Retinal pigment epithelial cell (primary cell): ENCODE data around the gene ASCL5.

ENCODE experiments used
- DNase-seq: peaks from one replicate; pipeline ENCODE4 v3.0.0-alpha.2; 2010; ENCODE audit warnings: low read depth
- H3K4me3 ChIP-seq: 2 replicates; pipeline ENCODE4 v1.5.1; 2011; ENCODE audit warnings: mild to moderate bottlenecking, low read length, control low read depth, moderate library complexity
- TF ChIP-seq, protein P1 (sequence below): conservative IDR thresholded peaks from 2 replicates; pipeline ENCODE4 v1.5.1; 2011; ENCODE audit warnings: low read depth, low read length, control low read depth, inconsistent platforms

Gene ASCL5

GRCh38 chr1:201131398-201131797 lies 4.4 kb upstream of the ASCL5 start:
- H3K4me3 ChIP-seq = no peak overlapping the region
- no peak for DNase-seq
- TF ChIP-seq, protein P1, sequence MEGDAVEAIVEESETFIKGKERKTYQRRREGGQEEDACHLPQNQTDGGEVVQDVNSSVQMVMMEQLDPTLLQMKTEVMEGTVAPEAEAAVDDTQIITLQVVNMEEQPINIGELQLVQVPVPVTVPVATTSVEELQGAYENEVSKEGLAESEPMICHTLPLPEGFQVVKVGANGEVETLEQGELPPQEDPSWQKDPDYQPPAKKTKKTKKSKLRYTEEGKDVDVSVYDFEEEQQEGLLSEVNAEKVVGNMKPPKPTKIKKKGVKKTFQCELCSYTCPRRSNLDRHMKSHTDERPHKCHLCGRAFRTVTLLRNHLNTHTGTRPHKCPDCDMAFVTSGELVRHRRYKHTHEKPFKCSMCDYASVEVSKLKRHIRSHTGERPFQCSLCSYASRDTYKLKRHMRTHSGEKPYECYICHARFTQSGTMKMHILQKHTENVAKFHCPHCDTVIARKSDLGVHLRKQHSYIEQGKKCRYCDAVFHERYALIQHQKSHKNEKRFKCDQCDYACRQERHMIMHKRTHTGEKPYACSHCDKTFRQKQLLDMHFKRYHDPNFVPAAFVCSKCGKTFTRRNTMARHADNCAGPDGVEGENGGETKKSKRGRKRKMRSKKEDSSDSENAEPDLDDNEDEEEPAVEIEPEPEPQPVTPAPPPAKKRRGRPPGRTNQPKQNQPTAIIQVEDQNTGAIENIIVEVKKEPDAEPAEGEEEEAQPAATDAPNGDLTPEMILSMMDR = no peak

GRCh38 chr1:201128962-201129361 lies 2.0 kb upstream of the ASCL5 start:
- no peak overlapping the region for H3K4me3 ChIP-seq
- no peak for DNase-seq
- TF ChIP-seq, protein P1 = no peak

DNA sequence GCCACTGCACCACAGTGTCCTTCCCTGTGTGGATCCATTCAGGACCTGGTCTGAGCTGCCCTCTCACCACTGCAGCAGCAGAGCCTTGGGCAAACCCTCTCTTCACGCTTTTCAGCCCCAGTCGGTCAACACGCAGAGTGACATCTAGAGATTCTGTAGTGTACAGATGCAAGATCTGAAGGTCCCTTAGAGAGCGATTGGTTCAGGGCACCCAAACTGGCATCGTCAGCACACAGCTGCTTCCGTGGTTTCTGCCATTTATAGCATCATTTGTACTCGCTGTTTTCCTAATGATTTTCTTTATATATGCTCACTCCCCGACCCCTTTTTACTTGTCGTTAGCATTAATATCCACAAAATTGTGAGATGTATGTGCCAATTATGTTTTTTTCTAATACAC lies 1.5 kb upstream of the ASCL5 start:
- H3K4me3 ChIP-seq = no peak overlapping the region
- TF ChIP-seq, protein P1 = no peak
- DNase-seq = no peak

- TF ChIP-seq, protein P1 = no peak
- DNase-seq = no peak
- no peak overlapping the region for H3K4me3 ChIP-seq
Observed at GRCh38 chr1:201127755-201128455, 921 bp upstream of the ASCL5 start.

DNA sequence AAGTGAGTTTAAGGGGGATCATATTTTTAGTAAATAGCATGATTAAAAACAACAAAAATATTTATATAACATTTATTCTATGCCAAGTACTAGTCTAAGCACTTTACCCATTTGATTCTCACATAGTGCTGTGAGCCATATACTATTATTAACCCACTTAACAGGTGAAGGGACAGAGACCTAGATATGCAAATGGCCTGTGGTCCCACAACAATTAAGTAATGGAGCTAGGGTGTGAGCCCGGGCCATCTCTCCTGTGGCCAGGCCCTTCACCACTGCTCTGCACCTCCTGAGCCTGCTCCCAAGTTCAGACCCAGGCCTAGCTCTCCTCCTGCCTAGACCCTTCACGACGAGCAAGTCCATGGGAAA lies 537 bp downstream of the ASCL5 start:
- no peak for DNase-seq
- TF ChIP-seq, protein P1 = no peak
- H3K4me3 ChIP-seq = no peak overlapping the region

DNA sequence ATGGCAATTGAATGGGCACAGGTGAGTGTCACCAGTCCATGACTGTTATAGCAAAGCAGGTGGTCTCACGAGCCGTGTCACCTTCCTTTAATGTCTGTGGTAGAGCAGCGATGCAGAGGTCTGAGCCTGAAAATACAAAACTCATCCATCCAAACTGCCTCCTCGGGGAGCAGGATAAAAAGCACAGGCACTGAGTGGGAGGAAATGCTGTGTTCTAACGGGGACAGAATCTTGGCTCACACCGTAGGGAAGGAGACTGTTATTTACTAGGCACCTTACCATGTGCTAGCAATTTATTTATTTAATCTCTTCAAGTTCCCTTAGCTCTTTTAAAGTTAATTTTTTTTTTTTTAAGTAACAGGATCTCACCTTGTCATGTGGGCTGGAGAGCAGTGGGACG lies 1.2 kb downstream of the ASCL5 start:
- DNase-seq = no peak
- TF ChIP-seq, protein P1 = no peak
- H3K4me3 ChIP-seq = no peak overlapping the region

DNA sequence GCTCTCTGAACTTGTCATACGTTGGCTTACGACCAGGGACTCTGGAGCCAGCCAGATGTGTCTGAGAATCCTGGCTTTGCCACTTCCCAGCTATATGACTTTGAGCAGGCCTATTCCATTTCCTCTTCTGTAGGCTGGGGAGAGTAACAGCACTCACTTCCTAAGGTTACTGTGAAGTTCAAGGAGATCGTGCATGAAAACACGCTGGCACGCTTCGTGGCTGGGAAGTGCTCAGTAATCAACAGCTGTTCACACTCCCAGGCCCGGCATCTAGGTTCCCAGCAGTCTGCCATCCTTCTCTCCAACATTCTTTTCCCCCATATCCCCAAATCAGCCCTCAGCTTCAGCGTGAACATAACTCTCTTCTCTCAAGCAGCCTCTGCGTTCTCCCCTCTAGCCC lies 2.0 kb downstream of the ASCL5 start:
- H3K4me3 ChIP-seq = no peak overlapping the region
- no peak for DNase-seq
- TF ChIP-seq, protein P1 = no peak
